Vagina (tissue), 2 donors: ENCODE measurements around the gene OARD1.

Experiments
- CTCF ChIP-seq, 3 experiments: fragments of 450-650 bp in 2 of 3; fragments of 200-600 bp in 1 of 3; sonication (generic) in 1 of 3; IDR thresholded peaks; one replicate each; pipeline ENCODE4 v1.5.1; 2017 to 2019; ENCODE audit warnings: antibody characterized with exemption in 3 of 3, mild to moderate bottlenecking in 2 of 3, moderate library complexity in 2 of 3
- POLR2A ChIP-seq, 2 donors: fragments of 450-650 bp; IDR thresholded peaks; one replicate each; pipeline ENCODE4 v1.6.1; 2017; ENCODE audit warnings: antibody characterized with exemption in 2 of 2, mild to moderate bottlenecking in 2 of 2, moderate library complexity in 2 of 2

GRCh38 chr6:41088451-41088850, 16.3 kb upstream of the OARD1 start:
- TF ChIP-seq POLR2A (IDR thresholded peaks at IDR 0.05) (no peak), CTCF (IDR thresholded peaks at IDR 0.05) (no peak)
